GM12873 (cell line): ENCODE data around the gene ARAP2.

Experiments used
- TF ChIP-seq, protein P1 (sequence below): IDR thresholded peaks from 2 replicates; pipeline ENCODE4 v1.5.1; 2012; ENCODE audit warnings: low read depth, mild to moderate bottlenecking, moderate library complexity, low read length, control low read depth; ENCODE audit not compliant: insufficient read depth; ENCODE audit errors: missing control alignments

Gene ARAP2

DNA sequence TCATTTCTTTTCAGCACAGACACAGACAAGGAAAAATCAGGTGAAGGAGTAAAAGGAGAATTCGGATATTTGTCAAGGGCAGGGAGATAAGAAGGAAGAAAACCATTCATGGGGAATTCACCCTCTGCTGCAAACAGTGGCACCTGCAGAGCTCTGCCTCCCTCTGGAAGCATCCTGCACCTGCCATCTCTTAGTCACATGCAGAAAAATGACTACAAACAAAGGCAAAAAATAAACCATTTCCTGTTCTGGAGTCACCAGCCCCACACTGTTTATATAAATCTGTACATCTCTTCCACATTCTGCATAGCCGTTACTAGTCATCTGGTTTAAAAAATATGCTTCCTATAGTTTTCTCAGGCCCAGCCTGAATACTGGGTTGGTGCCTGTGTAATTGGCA is 205.3 kb downstream of the ARAP2 start:
- TF ChIP-seq, protein P1, sequence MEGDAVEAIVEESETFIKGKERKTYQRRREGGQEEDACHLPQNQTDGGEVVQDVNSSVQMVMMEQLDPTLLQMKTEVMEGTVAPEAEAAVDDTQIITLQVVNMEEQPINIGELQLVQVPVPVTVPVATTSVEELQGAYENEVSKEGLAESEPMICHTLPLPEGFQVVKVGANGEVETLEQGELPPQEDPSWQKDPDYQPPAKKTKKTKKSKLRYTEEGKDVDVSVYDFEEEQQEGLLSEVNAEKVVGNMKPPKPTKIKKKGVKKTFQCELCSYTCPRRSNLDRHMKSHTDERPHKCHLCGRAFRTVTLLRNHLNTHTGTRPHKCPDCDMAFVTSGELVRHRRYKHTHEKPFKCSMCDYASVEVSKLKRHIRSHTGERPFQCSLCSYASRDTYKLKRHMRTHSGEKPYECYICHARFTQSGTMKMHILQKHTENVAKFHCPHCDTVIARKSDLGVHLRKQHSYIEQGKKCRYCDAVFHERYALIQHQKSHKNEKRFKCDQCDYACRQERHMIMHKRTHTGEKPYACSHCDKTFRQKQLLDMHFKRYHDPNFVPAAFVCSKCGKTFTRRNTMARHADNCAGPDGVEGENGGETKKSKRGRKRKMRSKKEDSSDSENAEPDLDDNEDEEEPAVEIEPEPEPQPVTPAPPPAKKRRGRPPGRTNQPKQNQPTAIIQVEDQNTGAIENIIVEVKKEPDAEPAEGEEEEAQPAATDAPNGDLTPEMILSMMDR, result no peak

- TF ChIP-seq, protein P1, result no peak
Measured at GRCh38 chr4:36038491-36038890, 205.8 kb downstream of the ARAP2 start.

DNA sequence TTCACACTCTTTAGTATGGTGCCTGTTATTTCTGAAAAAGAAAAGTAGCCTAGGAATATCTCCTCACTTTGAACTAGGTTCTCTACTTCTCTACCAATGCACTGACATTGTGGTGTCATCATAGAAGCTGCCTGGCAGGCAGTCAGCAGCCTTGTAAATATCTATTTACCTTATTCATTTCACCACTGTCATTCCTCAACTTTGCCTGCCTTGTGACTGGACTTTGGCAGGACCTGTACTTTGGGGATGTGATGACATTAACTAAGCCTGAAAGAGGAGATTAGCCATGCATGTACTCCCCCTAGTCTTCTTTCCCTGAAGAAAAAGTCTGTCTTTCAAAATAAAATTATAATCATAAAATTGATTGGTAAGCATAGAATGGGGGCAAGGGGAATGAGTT is 207.2 kb downstream of the ARAP2 start:
- TF ChIP-seq, protein P1, result no peak

DNA sequence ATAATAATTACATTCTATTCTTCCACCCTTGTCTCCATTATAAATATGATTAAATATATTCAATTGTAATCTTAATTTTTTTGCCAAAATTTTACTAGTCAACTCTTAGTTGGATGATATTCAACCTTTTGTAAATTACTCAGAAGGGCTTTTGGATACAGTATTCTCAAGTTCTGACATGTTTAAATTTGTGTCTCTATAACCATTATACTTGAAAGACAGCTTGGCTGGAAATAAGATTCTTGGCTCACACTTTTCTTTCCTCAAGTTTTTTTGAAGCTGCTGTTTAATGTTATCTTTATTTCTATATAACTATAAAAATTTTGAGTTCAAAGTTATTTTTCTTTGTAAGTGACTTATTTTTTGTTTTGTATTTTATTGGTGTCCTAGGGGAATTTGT is 214.4 kb downstream of the ARAP2 start:
- TF ChIP-seq, protein P1, result no peak

DNA sequence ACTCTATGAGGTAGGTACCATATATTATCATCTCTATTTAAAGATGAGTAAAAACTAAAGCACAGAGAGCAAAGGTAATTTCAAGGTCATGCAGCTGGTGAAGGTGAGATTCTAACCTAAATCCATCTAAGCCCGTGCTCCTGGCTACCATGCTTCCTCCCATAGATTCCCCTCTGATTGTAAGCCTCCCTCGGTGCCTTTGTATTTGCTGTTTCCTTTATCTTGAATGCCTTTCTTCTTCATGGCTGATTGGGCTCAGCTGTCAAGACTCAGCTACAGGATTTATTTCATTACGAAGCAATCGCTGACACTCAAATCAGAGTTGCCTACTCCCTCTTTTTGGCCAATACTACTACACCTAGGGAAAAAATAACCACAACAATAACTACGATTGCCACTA is 217.1 kb downstream of the ARAP2 start:
- TF ChIP-seq, protein P1, result no peak

- TF ChIP-seq, protein P1, result no peak
Measured at GRCh38 chr4:36026348-36026880, 217.9 kb downstream of the ARAP2 start.

DNA sequence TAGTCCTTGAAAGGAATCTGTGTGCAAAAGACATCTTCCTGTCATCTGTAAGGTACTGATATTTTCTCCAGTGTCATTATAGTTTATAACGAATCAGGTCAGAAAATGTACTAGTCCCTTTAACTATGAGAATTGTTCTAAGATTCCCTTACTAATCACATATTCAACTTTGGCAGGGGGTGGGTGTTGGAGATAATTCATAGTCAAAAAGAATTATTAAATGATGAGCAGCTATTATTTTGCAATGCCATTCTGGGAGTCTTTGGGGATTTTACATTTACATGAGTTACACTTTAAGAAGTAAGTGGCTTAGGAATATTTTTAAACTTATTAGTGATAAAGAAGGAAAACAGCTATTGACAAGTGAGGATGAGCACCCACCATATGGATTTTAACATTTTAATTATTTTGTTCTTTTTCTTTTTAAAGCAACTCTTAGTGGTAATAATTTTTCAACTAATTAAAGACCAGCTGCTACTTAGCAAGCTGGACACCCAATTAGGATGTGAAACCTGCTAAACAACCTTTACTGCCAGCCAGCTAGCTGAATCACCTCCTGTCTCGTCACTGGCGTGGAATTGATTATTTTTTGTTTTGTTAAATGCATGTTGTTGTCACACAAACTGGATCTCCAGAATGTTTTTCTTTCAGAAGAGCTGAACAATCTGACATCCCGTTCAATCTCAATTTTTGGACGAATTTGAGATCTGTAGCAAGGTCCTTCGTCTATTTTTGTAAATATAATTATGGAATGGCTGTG is 219.2 kb downstream of the ARAP2 start:
- TF ChIP-seq, protein P1, result no peak
